COLO668 (cell line): ENCODE results near the gene OR56B1.
"Not testable (repeated sequence)": the region's sequence is repeated elsewhere in the genome, so short reads cannot be mapped to it uniquely, and the experiment has no call there.

ENCODE experiments used
- DNase-seq: peaks from one replicate; lab custom pipeline; 2025; ENCODE audit not compliant: unreplicated experiment; lab: John Stamatoyannopoulos, UW

Gene OR56B1

GRCh38 chr11:5736396-5736795 is at the start of gene OR56B1:
TSS of gene OR56B1 (plus strand) at chr11:5736448. CDS start at chr11:5736517, 69 bp downstream.
- DNase-seq, result no peak

GRCh38 chr11:5688482-5688881 is 47.8 kb upstream of the OR56B1 start:
- DNase-seq, result no peak

- no peak for DNase-seq
Observed at GRCh38 chr11:5689551-5689983, 46.7 kb upstream of the OR56B1 start, which contains the start of gene TRIM22. TSS of gene TRIM22 (plus strand) at chr11:5689790. CDS start at chr11:5696233, 6,443 bp downstream.

- no peak for DNase-seq
Observed at GRCh38 chr11:5690216-5690615, 46.0 kb upstream of the OR56B1 start.

- no peak for DNase-seq
Observed at GRCh38 chr11:5690736-5691135, 45.5 kb upstream of the OR56B1 start.

- not testable (repeated sequence) for DNase-seq
Observed at GRCh38 chr11:5691238-5691963, 44.8 kb upstream of the OR56B1 start.

- DNase-seq, result no peak
Observed at GRCh38 chr11:5691964-5692361, 44.3 kb upstream of the OR56B1 start.

- DNase-seq, result no peak
Observed at GRCh38 chr11:5694642-5695041, 41.6 kb upstream of the OR56B1 start.

- no peak for DNase-seq
Observed at GRCh38 chr11:5695580-5695979, 40.7 kb upstream of the OR56B1 start.

- DNase-seq, result no peak
Observed at GRCh38 chr11:5696210-5696609, 40.0 kb upstream of the OR56B1 start.

GRCh38 chr11:5698281-5698680 is 38.0 kb upstream of the OR56B1 start:
- no peak for DNase-seq

- DNase-seq, result no peak
Observed at GRCh38 chr11:5700421-5701054, 35.7 kb upstream of the OR56B1 start.

GRCh38 chr11:5701055-5701577 is 35.1 kb upstream of the OR56B1 start:
- DNase-seq, result no peak

- no peak for DNase-seq
Observed at GRCh38 chr11:5703741-5704536, 32.3 kb upstream of the OR56B1 start.

GRCh38 chr11:5705688-5706087 is 30.6 kb upstream of the OR56B1 start:
- no peak for DNase-seq

GRCh38 chr11:5712507-5712906 is 23.7 kb upstream of the OR56B1 start:
- DNase-seq, result no peak

GRCh38 chr11:5713695-5714094 is 22.6 kb upstream of the OR56B1 start:
- no peak for DNase-seq

GRCh38 chr11:5716518-5716917 is 19.7 kb upstream of the OR56B1 start:
- not testable (repeated sequence) for DNase-seq

- no peak for DNase-seq
Observed at GRCh38 chr11:5719703-5720495, 16.3 kb upstream of the OR56B1 start.

GRCh38 chr11:5722622-5723021 is 13.6 kb upstream of the OR56B1 start:
- DNase-seq, result no peak

GRCh38 chr11:5726351-5726750 is 9.9 kb upstream of the OR56B1 start:
- DNase-seq, result no peak
